C4-2B (cell line): ENCODE results near the gene GGA1.

Experiments used
- ZFX ChIP-seq: fragments of 450-650 bp; IDR thresholded peaks from 2 replicates; pipeline ENCODE4 v1.6.1; 2017
- TF ChIP-seq, protein P1 (sequence below): fragments of 450-650 bp; conservative IDR thresholded peaks from 2 replicates; pipeline ENCODE4 v1.5.1; 2017; ENCODE audit warnings: mild to moderate bottlenecking

DNA sequence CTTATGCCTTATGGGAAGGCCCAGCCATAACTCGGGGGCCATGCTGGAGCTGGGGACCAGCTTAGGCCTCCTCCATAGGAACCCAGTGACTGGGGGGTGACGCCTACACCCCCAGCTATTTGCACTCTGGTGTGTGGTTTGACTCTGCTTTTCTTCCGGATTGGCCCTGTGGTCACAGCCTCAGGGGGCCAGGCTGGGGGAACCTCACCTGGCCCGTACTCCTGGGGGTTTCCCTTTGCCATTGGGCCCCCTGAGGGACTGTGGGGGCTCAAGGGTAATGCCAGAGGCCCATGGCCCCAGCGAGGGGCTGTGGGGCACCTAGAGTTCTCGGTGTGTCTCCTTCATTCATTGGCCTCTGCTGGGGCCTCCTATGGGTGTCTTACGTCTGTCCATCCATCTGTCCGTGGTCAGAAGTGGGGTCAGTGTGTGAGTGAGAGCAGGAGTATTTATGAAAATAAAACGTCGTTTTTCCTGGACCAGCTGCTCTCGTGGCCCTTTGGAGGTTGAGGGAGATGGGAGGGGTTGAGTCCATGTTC lies 24.5 kb downstream of the GGA1 start:
- TF ChIP-seq, protein P1, sequence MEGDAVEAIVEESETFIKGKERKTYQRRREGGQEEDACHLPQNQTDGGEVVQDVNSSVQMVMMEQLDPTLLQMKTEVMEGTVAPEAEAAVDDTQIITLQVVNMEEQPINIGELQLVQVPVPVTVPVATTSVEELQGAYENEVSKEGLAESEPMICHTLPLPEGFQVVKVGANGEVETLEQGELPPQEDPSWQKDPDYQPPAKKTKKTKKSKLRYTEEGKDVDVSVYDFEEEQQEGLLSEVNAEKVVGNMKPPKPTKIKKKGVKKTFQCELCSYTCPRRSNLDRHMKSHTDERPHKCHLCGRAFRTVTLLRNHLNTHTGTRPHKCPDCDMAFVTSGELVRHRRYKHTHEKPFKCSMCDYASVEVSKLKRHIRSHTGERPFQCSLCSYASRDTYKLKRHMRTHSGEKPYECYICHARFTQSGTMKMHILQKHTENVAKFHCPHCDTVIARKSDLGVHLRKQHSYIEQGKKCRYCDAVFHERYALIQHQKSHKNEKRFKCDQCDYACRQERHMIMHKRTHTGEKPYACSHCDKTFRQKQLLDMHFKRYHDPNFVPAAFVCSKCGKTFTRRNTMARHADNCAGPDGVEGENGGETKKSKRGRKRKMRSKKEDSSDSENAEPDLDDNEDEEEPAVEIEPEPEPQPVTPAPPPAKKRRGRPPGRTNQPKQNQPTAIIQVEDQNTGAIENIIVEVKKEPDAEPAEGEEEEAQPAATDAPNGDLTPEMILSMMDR: no peak
- TF ChIP-seq ZFX: no peak
